ENCODE results near the gene PLA2G4A.
"Not testable (repeated sequence)": the region's sequence is repeated elsewhere in the genome, so short reads cannot be mapped to it uniquely, and the experiment has no call there.

PLA2G4A gene

DNA sequence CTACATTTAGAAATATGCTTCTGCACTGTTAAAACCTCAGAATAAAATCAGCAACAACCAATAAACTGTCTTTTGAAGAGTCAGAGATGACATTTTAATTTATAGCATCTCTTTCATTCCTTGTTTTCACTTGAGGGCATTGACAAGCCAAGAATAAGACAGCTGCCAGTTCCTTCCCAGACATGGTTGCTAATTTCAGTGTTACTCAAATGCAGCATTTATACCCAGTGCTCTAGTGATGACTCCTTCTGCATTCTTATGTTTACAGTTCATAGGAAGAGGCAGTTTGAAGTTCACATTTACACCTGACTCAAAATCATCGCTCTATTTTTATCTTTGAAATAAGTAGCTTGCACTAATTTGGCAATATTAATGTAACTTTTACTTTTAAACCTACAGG, 44.9 kb downstream of the PLA2G4A start:
- no peak for DNase-seq (ENCODE audit: low read depth in 2 of 2)

- no peak for DNase-seq (ENCODE audit: low read depth in 2 of 2)
Measured at GRCh38 chr1:186875896-186876835, 47.4 kb downstream of the PLA2G4A start.

- no peak for DNase-seq (ENCODE audit: low read depth in 2 of 2)
Measured at GRCh38 chr1:186878356-186878755, 49.6 kb downstream of the PLA2G4A start.

DNA sequence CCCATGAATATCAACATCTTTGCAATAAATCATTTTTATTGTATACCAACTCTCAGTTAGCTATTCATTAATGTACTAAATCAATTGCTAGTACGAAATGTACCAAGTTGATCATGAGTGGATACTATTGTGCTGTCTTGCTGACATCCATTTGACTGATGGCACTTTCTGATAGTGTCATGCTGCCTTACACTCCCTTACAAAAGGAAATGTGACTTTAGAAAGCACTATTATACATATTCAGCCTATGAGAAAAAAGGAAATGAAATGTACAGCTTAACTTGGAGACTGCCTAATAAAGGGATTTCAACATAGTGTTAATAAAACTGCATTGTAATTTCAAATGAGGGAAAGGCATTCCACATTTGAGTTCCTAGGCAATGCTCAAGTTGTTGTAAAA, 52.2 kb downstream of the PLA2G4A start:
- no peak for DNase-seq (ENCODE audit: low read depth in 2 of 2)

DNA sequence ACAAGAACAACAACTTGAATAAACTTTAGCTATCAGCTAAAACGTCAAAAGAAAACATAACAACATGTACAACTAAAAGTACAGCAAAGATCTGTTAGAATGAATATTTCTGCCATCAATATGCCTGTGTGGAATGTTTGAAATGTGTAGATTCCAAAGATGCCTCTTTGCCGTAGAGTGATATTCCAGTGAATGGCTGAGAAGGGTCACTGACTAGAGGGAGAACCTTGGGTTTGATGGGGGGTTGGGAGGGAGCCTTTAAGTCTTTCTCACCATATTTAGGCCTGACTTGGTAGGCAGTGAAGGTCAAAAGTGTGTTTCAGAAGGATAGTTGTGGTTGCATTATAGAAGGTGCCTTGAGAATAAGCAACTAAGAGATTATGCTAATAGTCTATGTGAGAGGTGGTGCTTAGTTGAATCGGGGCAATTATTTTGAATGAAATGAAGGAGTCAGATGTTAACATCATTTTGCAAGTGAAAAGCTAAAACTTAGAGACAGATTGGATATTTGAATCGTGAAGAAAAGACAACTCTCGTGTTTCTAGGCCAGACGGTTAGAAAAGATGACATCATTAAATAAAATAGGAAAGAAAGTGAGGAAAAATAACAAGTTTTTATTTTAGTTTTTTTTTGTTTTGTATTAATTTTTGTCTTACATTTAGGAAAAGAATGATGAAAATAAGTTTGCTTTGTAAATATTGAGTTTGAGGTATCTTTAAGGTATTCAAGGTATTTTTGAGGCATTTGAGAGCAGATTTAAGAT, 53.8 kb downstream of the PLA2G4A start:
- no peak for DNase-seq (ENCODE audit: low read depth in 2 of 2)

- DNase-seq (ENCODE audit: low read depth in 2 of 2) = no peak
Measured at GRCh38 chr1:186884251-186884650, 55.5 kb downstream of the PLA2G4A start.

- no peak for DNase-seq (ENCODE audit: low read depth in 2 of 2)
Measured at GRCh38 chr1:186887203-186887602, 58.5 kb downstream of the PLA2G4A start.

DNA sequence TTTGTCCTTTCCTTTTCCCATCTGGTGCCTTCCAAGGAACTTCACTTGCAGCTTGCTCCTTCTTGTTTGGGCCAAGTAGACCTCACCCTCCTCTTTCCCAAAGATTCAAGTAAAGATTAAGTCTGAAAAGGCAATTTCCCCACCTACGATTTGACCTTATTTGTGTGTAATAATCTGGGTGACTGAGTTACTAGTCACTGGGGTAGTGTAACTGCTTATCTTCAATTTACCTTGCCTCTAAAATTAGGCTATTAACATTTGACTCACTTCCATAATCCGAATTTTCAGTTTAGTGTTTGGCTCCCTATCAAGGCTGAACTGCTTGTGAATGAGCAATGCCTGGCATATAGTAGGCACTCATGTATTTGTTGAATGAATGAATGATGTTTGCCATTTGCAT, 59.6 kb downstream of the PLA2G4A start:
- no peak for DNase-seq (ENCODE audit: low read depth in 2 of 2)

DNA sequence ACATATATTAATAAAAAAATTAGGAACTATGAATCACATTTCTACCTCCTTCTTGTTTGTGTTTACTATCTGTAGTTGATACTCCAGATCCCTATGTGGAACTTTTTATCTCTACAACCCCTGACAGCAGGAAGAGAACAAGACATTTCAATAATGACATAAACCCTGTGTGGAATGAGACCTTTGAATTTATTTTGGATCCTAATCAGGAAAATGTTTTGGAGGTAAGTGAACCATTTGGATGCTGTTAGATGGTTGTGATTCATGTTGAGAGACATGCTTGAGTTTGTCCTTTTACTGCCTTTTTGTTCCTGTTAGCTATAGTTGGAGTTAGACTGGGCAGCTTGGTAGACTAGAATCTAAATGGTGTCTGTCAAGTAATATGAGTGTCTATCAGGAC, 64.2 kb downstream of the PLA2G4A start:
- no peak for DNase-seq (ENCODE audit: low read depth in 2 of 2)

- no peak for DNase-seq (ENCODE audit: low read depth in 2 of 2)
Measured at GRCh38 chr1:186894415-186894814, 65.7 kb downstream of the PLA2G4A start.

DNA sequence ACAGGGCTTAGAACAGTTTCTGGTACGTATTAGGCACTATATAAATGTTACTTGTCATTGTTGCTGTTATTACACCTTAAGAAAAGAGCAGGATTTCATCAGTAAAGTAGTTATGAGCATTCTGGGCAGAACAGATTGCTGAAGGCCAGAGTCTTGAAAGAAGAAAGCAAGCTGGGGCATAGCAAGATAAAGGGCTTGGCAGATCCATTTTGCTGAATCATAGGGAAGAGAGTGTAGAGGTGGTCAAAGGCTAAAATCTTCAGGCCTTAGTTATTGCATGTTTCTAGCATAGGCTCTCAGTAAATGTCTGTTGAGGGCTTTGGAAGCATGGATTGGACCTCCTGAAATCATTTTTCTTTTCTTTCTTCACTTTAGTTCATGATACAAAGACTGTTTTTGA, 67.5 kb downstream of the PLA2G4A start:
- DNase-seq (ENCODE audit: low read depth in 2 of 2) = no peak

GRCh38 chr1:186897008-186897407, 68.3 kb downstream of the PLA2G4A start:
- no peak for DNase-seq (ENCODE audit: low read depth in 2 of 2)

- DNase-seq (ENCODE audit: low read depth in 2 of 2) = no peak
Measured at GRCh38 chr1:186899577-186899976, 70.8 kb downstream of the PLA2G4A start.

- no peak for DNase-seq (ENCODE audit: low read depth in 2 of 2)
Measured at GRCh38 chr1:186899977-186900376, 71.2 kb downstream of the PLA2G4A start.

DNA sequence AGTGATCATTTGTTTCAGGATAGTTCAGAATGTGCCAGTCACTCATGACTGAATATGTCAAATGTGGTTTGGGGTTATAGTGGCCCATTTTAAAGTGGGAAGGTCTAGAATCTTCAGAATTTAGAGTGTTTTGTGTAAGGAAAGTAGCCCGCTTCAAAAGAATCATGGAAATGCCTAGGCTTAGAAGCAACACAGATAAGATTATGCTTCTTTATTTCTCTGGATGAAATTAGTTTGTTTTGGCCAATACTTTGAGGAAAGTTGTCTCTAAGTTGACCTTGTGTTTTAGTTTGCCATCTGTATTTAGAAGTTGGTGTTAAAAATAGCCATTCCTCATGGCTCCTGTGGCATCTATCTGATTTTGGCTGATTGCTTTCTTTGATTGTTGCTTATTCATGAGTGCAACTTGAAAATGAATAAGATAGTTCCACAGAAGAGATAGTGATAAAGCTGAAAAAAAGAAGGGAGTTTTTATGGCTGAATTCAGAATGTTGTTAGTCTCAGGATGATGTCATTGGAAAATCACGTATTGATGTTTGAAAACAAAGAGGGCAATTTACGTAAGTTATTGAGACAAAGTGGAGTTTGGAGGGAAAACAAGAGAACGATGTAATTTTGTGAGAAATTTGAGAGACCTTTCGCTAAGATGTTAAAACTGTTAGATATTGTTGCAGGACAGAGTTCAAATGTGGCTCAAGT, 71.9 kb downstream of the PLA2G4A start:
- DNase-seq (ENCODE audit: low read depth in 2 of 2) = no peak

- DNase-seq (ENCODE audit: low read depth in 2 of 2) = no peak
Measured at GRCh38 chr1:186901631-186902030, 72.9 kb downstream of the PLA2G4A start.

- DNase-seq (ENCODE audit: low read depth in 2 of 2) = no peak
Measured at GRCh38 chr1:186903374-186904136, 74.8 kb downstream of the PLA2G4A start.

- no peak for DNase-seq (ENCODE audit: low read depth in 2 of 2)
Measured at GRCh38 chr1:186904361-186904760, 75.6 kb downstream of the PLA2G4A start.

- DNase-seq (ENCODE audit: low read depth in 2 of 2) = no peak
Measured at GRCh38 chr1:186905561-186905960, 76.8 kb downstream of the PLA2G4A start.

DNA sequence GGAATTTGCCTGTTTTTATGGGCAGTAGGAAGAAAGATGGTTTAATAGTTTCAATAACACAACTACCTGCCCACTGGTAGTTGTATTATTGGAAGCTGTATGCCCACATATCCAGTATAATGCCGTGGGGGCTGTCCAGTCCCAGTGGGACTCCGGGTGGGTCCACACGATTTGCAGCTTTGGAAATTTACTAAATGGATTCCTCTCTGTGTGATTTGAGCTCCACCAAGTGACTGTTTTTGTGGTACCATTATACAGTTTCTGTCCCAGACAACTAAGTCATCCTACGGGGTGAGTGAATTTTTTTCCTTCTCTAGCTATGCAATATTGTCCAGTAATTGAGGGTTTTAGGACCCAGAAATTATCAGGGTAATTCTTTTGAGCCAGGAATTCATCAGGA, 86.8 kb downstream of the PLA2G4A start:
- DNase-seq (ENCODE audit: low read depth in 2 of 2) = no peak

DNA sequence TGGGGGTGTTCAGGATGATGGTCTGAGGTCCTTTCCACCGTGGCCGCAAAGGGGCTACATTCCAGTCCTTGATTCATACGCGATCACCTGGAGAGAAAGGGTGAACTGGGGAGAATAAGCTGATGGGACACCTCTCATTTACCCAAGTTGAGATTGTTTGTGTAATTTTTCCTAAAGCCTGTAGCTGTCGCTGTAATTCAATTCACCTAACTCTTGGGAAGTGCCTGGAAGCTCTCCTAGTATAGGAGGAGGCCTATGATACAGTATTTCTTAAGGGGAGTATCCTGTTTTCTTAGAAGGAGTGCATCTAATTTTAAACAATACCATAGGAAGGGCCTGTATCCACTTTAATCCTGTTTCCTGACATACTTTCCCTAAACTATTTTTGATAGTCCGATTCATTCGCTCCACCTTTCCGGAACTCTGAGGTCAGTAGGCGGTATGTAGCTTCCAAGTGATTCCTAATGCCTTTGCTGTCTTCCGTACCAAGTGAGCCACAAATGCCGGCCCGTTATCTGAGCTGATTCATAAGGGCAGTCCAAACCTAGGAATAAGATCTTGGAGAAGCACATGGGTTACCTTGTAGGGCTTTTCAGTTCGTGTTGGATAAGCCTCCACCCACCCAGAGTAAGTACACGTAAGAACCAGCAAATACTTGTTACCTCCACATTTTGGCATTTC, 88.5 kb downstream of the PLA2G4A start:
- not testable (repeated sequence) for DNase-seq (ENCODE audit: low read depth in 2 of 2)
